GM11168 (cell line): ENCODE results near the gene UBC.
"Not testable (repeated sequence)": the region's sequence is repeated elsewhere in the genome, so short reads cannot be mapped to it uniquely, and the experiment has no call there.

Source experiments
- in situ Hi-C: fragments of 300-500 bp; cut with MboI; formaldehyde crosslinking; loops from one replicate; pipeline ENCODE4 v1.12.0; 2022; ENCODE audit warnings: low sequenced_read_pairs; ENCODE audit not compliant: unreplicated experiment

The UBC gene

DNA sequence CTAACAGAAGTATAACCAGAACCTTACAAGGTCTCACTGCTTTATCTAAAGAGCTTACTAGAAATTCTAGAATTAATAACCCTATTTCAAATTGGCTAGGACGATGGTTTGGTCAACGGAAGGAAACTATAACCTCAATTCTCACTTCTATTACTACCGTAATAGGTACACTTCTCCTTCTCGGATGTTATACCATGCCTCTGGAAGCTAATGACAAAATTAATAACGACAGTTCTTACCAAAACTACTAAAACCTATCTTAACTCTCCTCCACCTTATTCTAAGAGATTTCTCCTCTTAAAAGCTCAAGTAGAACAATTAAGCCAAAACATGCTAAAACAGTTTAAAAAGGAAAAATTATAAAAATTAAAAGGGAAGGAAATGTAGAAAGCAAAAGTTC is 23.7 kb upstream of the UBC start:
- in situ Hi-C loops, result no loop called here

GRCh38 chr12:124931528-124931927 is 17.1 kb upstream of the UBC start:
- in situ Hi-C loops, result not testable (repeated sequence)

GRCh38 chr12:124930586-124930985 is 16.1 kb upstream of the UBC start:
- in situ Hi-C loops, result no loop called here

- in situ Hi-C loops, result no loop called here
These were observed 15.4 kb upstream of the UBC start for GRCh38 chr12:124929649-124930419.

DNA sequence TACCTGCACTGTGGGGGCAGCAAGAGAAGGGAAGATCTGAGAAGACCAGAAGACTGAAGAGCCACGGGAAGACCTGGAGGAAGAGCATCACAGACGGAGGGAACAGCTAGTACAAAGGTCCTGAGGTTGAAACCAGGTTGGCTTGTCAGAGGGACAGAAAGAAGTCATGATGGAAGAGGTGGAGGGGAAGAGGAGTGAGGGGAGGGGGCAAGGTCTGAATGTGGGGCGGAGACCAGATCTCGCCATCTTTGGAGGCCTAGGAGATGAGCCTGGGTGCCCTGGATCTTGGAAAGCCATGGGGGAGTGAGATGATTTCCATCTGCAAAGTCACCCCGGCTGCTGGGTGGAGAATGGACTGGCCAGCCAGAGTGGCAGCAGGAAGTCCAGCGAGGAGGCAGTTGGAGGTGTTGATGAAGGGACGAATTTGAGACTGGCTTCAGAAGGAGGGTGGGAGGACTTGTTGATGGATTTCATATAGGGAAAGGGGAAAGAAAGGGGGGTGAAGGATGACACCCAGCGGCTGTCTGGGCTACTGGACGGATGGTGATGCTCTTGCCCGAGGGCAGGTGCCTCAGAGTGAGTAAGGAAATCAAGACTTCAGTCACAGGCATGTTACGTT is 14.6 kb upstream of the UBC start:
- in situ Hi-C loops, result no loop called here

DNA sequence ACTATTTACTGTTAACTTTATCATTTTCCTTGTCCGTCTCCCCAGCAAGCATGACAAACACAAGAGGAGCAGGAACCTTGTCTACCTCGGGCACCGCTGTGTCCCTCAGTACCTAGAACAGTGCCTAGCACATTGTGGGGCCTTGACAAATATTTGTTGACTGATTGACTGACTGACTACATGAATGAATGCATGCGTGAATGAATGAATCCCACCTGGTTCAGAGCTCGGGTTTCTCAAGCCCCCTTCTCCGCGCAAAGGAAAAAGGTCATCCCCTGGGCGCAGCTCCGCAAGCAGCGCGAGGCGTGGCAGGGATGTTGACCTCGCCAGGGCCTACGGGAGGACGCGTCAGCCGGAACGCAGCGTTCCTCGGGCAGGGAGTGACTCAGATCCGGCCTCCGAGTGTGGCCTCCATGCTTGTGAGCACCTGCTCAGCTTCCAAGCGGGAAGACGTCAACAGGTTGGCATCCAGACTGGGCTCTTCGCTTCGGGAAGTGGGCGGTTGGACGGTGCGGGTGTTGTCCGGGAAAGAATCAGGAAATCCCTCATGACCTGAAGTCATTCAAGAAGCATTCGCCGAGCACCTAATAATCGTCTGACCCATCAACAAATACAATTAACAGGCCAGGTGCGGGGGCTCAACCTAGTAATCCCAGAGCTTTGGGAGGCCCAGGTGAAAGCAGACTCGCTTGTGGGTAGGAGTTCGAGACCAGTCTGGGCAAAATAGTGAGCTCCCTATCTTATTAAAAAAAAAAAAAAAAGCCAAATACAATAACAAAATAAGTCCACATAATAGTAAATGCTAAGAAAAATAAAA is 13.9 kb upstream of the UBC start:
- in situ Hi-C loops, result no loop called here

DNA sequence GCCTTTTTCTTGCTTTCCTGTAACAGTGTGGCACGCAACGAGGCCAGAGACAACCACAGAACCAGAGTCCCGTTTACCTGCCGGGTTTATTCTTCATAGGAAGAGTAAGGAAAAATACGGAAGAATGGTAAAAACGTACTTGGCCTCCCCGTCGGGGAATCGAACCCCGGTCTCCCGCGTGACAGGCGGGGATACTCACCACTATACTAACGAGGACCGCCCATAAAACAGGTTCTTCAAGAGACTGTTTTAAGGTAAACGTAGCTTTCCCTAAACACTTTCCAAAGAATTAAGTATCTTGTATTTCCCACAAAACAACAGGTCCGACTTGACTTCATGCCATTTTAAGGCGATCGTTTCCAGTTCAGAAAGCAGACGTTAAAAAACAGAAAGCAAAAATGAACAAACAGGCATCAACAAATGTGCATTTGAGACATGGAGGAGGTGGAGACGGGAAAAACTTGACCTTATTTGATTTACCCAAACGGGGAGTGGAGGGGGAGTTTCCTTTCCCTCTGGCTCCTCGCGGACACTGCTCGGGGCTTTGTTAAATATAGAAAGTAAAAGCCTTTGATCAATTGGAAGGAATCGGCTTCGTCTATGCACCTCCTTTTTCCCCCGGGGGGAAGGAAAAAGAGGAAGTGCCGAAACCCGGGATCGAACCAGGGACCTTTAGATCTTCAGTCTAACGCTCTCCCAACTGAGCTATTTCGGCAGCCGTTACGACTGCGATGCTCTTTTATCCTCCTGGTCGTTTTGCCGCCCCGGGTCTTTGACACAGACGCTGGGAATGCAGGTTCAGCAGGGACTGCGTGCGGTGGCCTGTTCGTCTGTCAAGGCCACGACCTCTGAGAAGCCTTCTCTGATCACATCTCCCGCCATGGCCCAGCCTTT is 13.0 kb upstream of the UBC start:
- in situ Hi-C loops, result no loop called here

- in situ Hi-C loops, result not testable (repeated sequence)
These were observed 11.3 kb upstream of the UBC start for GRCh38 chr12:124925782-124926181.

DNA sequence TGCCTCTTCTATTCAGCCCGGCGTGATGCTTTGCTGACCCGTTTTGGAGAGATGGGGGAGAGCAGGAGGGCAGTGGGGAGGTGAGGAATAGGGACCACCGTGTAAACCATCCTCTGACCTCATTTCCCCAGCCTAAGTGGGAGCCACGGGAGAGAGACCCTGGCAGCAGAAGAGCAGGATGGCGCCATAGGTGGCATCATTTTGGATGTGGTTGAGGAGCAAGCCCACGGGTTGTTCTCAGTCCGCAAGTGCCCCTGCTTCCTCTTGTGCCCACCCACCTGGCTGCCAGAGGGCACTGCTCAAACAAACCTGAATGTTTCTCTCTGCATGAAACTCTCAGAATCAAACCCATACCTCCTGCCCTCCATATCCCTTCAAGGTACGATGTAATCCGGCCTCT is 10.7 kb upstream of the UBC start:
- in situ Hi-C loops, result no loop called here

- in situ Hi-C loops, result no loop called here
These were observed 9.7 kb upstream of the UBC start for GRCh38 chr12:124923905-124924734.

GRCh38 chr12:124921200-124922031 is 7.0 kb upstream of the UBC start:
- in situ Hi-C loops, result no loop called here

DNA sequence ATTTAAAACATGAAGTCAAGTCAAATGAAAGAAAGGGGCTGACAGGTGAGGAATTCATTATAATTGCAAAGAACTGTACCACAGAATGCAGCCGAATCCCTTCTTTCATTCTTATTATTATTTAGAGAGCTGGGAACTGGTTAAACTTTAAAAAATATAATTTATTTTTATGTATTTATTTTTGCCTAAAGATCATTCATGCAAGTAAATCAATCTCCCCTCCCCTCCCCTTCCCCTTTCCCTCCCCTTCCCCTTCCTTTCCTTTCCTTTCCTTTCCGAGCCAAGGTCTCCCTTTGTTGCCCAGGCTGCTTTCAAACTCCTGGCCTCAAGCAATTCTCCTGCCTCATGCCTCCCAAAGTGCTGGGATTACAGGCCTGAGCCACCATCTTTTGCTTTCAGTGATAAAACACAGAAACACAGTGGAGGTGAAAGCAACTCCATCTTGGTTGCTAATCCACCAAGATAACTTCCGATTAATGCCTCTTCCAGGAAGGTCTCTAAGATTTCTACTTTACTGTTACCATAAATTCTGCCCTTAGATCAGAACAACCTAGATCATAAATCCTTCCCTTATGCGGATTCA is 6.0 kb upstream of the UBC start:
- in situ Hi-C loops, result no loop called here

DNA sequence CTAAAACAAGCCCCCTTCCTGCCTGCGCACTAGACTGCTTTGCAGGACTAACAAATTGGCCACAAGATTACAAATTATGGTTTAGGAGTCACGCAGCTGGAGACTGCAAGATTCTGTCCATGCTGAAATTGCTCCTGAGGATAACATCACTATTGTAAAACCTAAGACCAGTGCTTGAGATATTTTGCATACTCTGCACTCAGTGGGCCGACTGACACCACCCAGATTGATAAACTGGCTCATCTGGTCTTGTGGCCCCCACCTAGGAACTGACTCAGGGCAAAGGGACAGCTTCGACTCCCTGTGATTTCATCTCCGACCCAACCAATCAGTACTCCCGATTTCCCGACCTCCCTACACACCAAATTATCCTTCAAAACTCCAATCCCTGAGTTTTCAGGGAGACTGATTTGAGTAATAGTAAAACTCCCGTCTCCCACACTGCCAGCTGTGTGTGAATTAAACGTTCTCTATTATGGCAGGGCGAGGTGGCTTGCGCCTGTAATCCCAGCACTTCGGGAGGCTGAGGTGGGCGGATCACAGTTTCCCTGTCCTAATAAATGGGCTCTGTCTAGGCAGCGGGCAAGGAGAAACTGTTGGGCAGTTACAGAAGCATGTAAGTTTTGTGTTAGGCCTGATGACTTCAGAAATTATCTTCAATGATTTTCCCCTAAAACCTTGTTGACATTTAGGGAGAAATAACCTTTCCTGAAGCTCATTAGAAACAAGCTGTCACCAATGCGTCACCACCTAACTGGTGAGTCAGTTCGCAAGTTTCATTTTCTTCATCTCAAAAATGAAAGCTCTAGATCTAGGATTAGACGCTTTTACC is 5.3 kb upstream of the UBC start:
- in situ Hi-C loops, result no loop called here

- in situ Hi-C loops, result not testable (repeated sequence)
These were observed 4.2 kb upstream of the UBC start for GRCh38 chr12:124918622-124918988.

- in situ Hi-C loops, result no loop called here
These were observed 3.6 kb upstream of the UBC start for GRCh38 chr12:124917841-124918621.

DNA sequence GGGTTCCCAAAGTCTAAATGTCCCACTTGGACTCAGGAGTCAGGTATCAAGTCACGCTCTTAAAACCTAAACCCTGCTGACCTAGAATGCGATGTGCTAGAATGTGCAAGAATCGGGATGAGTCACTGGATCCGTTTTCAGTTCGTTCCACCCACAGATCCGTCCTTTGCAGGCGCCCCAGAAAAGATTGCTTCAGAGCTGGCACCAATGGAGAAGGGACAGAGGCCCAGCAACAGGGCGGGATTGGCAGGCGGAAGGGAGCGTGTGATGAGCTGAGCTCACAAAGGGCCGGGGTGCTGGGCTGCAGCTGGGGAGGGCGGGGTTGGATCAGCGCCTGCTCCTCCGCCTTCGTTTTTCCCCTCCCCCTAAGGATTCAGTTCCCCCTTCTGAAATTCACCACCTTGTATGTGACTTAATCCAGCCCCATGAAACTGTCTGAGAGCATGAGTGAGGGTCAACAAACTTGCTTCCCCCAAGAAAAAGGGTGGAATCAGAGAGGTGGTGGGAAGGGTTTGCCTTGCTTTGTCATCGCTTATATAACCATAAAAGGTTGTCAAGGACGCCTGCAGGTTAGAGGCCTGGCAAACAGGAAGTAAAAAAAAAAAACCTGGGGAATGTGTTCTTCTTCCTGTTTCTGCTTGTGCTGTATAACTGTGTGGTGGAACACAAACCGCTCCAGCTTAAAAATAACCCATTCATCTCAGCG is 2.8 kb upstream of the UBC start:
- in situ Hi-C loops, result no loop called here
